A673 (cell line): ENCODE measurements around the gene PDCD11.

ENCODE experiments used
- EZH2 ChIP-seq: fragments of 200-600 bp; sonication (generic); IDR thresholded peaks from 2 replicates; pipeline ENCODE4 v1.6.1; 2017; ENCODE audit warnings: borderline replicate concordance, low read depth, mild to moderate bottlenecking, mixed read lengths, antibody characterized with exemption, low read length; ENCODE audit not compliant: poor library complexity, severe bottlenecking
- TF ChIP-seq, protein P1 (sequence below): fragments of 300-800, 200-600 bp; sonication (generic); conservative IDR thresholded peaks from 2 replicates; pipeline ENCODE4 v1.5.1; 2017; ENCODE audit warnings: low read depth, mild to moderate bottlenecking, antibody characterized with exemption, low read length, moderate library complexity, mixed read lengths

DNA sequence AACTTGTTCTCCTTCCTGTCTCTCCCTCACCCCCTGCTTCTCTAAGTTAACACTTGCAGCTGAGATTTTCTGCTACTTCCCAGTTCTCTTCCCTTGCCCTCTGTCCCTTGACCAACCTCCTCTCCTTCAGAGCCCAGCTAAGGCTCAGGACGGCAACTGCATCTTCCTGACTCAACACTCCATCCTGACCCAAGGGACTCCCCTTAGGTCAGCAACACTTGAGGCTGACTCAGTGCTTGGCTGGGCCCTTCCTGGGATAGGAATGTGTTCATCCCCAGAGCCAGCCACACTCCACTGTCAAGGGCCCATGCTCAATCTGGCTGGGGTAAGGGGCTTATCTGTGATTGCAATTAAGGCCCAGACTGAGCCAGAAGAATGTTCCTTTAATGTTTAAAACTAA is 52.3 kb downstream of the PDCD11 start:
- TF ChIP-seq, protein P1, sequence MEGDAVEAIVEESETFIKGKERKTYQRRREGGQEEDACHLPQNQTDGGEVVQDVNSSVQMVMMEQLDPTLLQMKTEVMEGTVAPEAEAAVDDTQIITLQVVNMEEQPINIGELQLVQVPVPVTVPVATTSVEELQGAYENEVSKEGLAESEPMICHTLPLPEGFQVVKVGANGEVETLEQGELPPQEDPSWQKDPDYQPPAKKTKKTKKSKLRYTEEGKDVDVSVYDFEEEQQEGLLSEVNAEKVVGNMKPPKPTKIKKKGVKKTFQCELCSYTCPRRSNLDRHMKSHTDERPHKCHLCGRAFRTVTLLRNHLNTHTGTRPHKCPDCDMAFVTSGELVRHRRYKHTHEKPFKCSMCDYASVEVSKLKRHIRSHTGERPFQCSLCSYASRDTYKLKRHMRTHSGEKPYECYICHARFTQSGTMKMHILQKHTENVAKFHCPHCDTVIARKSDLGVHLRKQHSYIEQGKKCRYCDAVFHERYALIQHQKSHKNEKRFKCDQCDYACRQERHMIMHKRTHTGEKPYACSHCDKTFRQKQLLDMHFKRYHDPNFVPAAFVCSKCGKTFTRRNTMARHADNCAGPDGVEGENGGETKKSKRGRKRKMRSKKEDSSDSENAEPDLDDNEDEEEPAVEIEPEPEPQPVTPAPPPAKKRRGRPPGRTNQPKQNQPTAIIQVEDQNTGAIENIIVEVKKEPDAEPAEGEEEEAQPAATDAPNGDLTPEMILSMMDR: no peak
- no peak for TF ChIP-seq EZH2
